ENCODE data around the gene TLCD3B. TPM values are rescaled to one million over a fixed set of nuclear protein-coding genes. Genes with fewer than 3 reads are reported as not detected.

TLCD3B gene
- total and polyA plus RNA-seq, 3 donors from 2014 or later: 51.8 to 194 (median 82.7) TPM

DNA sequence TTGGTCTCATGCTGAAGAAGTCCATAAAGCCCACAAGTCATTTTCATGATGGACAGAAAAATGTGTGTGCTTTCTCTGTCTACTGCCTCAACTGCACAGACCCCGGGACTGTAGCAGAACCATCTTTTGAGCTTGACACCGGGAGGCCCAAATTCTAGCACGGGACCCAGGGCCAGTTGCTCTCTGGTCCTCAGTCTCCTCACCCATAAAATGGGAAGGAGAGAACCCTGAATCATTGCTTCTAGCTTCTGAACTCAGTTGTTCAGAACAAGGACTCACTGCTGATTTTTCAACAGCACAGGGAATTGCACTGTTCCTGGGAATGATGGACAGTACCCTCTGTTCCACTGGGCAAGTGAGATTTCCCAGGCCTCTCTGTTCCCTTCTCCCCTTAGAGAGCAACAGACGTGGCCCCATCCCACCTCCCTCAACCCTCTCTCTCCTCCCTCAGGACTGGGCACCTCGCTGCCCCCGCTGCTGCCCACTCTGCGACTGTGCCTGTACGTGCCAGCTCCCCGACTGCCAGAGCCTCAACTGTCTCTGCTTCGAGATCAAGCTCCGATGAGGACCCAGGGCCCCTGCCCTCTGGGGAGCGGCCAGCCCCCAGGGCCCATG, 32.3 kb upstream of the TLCD3B start:
- TF ChIP-seq, protein P1, sequence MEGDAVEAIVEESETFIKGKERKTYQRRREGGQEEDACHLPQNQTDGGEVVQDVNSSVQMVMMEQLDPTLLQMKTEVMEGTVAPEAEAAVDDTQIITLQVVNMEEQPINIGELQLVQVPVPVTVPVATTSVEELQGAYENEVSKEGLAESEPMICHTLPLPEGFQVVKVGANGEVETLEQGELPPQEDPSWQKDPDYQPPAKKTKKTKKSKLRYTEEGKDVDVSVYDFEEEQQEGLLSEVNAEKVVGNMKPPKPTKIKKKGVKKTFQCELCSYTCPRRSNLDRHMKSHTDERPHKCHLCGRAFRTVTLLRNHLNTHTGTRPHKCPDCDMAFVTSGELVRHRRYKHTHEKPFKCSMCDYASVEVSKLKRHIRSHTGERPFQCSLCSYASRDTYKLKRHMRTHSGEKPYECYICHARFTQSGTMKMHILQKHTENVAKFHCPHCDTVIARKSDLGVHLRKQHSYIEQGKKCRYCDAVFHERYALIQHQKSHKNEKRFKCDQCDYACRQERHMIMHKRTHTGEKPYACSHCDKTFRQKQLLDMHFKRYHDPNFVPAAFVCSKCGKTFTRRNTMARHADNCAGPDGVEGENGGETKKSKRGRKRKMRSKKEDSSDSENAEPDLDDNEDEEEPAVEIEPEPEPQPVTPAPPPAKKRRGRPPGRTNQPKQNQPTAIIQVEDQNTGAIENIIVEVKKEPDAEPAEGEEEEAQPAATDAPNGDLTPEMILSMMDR (IDR thresholded peaks at IDR 0.05): no peak
- no peak for TF ChIP-seq POLR2A (IDR thresholded peaks at IDR 0.05)
- no peak for DNase-seq
- no peaks in the 10 kb centered on the region for H3K9me3 ChIP-seq

DNA sequence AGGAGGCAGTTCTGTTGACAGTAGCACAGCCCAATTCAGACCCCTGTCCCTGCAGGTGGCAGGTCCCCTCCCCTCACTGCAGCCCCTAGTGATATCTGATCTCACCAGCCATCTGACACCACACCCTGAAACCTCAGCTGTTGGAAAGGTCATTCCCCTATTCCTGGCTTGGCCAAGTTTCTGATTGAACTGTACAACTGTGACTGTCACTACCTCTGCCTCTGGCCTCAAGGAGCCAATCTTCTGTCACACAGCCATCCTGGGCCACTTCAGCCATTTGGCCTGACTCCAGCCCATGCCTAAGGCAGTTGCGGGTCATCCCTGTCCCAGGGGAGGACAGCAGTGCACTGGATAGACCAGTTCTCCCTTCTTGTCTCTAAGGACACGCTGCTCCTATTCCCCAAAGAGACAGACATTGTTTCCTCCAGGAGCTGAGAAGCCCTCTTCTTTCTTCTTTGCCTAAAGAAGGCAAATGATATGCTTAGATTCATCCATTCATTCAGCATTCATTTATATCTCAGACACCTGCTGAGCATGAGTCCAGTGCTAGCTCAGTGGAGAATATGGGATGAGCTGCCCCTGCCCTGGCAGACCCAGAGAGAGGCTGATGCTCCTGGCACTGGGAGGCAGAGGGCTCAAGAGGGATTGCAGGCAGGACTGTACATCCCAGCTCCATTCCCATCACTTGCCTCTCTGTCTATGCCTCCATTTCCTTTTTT, 29.9 kb upstream of the TLCD3B start:
- Histone ChIP-seq H3K4me3 (no peak overlapping the region), H3K9me3 (no peaks in the 10 kb centered on the region), H3K27ac (no peak overlapping the region), H3K4me1 (peaks cover 9% of the 10 kb centered on the region), H3K27me3 (no peaks in the 10 kb centered on the region), H3K36me3 (ENCODE audit: low read depth, missing control alignments) (no peaks in the 10 kb centered on the region)
- intact Hi-C loops (cut with DNase I; ENCODE audit: low total_unique reads): no loop called here
- DNase-seq: no peak
- 63 to 71% methylated on average over 2 of the region's 2 CpGs for WGBS, 2 donors
- TF ChIP-seq, protein P1 (IDR thresholded peaks at IDR 0.05): no peak
- TF ChIP-seq POLR2A (IDR thresholded peaks at IDR 0.05): no peak

More for the DNA sequence above, 32.3 kb upstream of the TLCD3B start:
- H3K36me3 ChIP-seq (ENCODE audit: low read depth, missing control alignments): no peaks in the 10 kb centered on the region
- peak overlapping the region in 1 of 2 donors; percentile 89 for H3K4me3 ChIP-seq
- peaks cover 23% of the 10 kb centered on the region for H3K4me1 ChIP-seq
- intact Hi-C loops (cut with DNase I; ENCODE audit: low total_unique reads): no loop called here
- H3K27me3 ChIP-seq: no peaks in the 10 kb centered on the region
- 43 to 51% methylated on average over 11 to 12 of the region's 12 CpGs for WGBS, 2 donors
- H3K27ac ChIP-seq: peak overlapping the region; percentile 93 to 94

DNA sequence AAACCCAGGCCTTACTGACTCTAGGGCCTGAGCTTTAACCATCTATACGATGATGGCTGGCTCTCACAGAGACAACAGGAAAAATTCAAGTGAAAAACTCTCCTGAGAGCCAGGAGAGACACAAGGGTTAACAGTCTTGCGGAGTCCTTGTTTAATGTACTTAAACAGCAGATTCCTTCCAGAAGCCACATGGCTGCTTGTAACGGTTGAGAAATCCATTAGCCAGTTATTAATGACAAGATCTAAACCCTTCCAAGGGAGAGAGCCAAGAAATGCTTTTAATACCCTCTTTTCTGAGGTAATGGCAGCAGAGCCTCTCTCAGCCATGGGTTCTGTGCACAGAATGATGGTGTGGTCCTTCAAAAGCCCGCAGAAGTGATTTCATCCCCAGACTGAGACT, 29.3 kb upstream of the TLCD3B start:
- Histone ChIP-seq H3K27me3 (no peaks in the 10 kb centered on the region), H3K36me3 (ENCODE audit: low read depth, missing control alignments) (no peaks in the 10 kb centered on the region), H3K9me3 (no peaks in the 10 kb centered on the region), H3K4me3 (no peak overlapping the region), H3K27ac (no peak overlapping the region), H3K4me1 (peaks cover 9% of the 10 kb centered on the region)
- intact Hi-C loops (cut with DNase I; ENCODE audit: low total_unique reads): no loop called here
- no peak for DNase-seq
- TF ChIP-seq, protein P1 (IDR thresholded peaks at IDR 0.05): no peak
- no peak for TF ChIP-seq POLR2A (IDR thresholded peaks at IDR 0.05)
- 79 to 81% methylated on average over 4 of the region's 4 CpGs for WGBS, 2 donors

DNA sequence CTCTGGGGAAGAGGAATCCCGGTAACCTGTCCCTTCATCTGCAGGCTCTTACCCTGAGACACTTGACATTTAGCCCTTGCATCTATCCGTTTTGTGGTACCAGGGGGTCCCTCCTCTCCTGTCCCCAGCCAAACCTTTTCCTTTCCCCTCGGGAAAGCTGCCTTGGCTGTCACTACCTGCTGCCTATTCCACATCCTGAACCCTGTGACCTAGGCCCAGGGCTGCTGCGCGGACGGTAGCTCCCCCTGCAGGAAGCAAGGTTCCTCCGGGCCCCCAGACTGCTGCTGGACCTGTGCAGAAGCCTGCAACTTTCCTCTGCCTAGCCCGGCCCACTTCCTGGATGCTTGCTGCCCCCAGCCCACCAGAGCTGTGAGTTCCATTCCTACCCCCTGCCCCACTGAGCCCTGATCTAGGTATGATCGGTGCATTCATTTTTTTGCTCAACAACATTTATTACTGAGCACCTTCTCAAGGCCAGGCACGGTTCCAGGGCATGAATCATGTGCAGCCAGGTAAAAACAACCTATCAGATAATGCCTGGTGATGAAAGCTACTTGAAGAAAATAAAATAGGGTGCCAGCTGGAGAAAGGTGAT, 24.0 kb upstream of the TLCD3B start:
- Histone ChIP-seq H3K27ac (no peak overlapping the region), H3K9me3 (no peaks in the 10 kb centered on the region), H3K27me3 (no peaks in the 10 kb centered on the region), H3K36me3 (ENCODE audit: low read depth, missing control alignments) (no peaks in the 10 kb centered on the region), H3K4me3 (no peak overlapping the region), H3K4me1 (peaks cover 7% of the 10 kb centered on the region)
- DNase-seq: peak; percentile 54
- TF ChIP-seq POLR2A (IDR thresholded peaks at IDR 0.05): no peak
- TF ChIP-seq, protein P1 (IDR thresholded peaks at IDR 0.05): peak in 1 of 3 experiments; percentile 6
- intact Hi-C loops (cut with DNase I; ENCODE audit: low total_unique reads): no loop called here
- WGBS, 2 donors: 55 to 63% methylated on average over 6 to 10 of the region's 10 CpGs
